PC-9 (cell line): Measurements from ENCODE around the gene FAHD1. TPM values are rescaled to one million over a fixed set of nuclear protein-coding genes. Genes with fewer than 3 reads are reported as not detected.

ENCODE experiments used
- BruUV-seq: library from RNA; stranded (reverse); fragments of 400-500 nt; replicated peaks from 2 replicates; lab custom pipeline; 2021; lab: Mats Ljungman, UMichigan
- CTCF ChIA-PET: fragments of 300-600 bp; sonication (Branson Sonifier 250); formaldehyde crosslinking; loops from one replicate; lab custom pipeline; 2022; ENCODE audit warnings: antibody characterized with exemption; lab: Charles Lee
- POLR2A ChIA-PET: fragments of 300-600 bp; sonication (Branson Sonifier 250); formaldehyde crosslinking; loops from one replicate; lab custom pipeline; 2022; ENCODE audit warnings: antibody characterized with exemption; ENCODE audit not compliant: unreplicated experiment; lab: Charles Lee
- DNase-seq, 2 experiments: peaks; one replicate each; pipeline versions ENCODE4 v3.0.0 to v3.0.0-alpha.2; 2015 to 2022; ENCODE audit warnings: mixed read lengths in 1 of 2
- H2AFZ ChIP-seq: fragments of 200-600 bp; sonication (generic); 2 replicates; pipeline ENCODE4 v1.8.1; 2017; ENCODE audit warnings: antibody characterized with exemption
- H3F3A ChIP-seq: fragments of 200-600 bp; sonication (generic); 2 replicates; pipeline ENCODE4 v1.8.1; 2017; ENCODE audit warnings: antibody characterized with exemption, mild to moderate bottlenecking, low read depth; ENCODE audit not compliant: insufficient read depth
- H3K27ac ChIP-seq: fragments of 200-600 bp; sonication (generic); 2 replicates; pipeline ENCODE4 v1.6.1; 2016; ENCODE audit warnings: mixed run types
- H3K27me3 ChIP-seq: fragments of 200-600 bp; sonication (generic); 2 replicates; pipeline ENCODE4 v1.6.1; 2016; ENCODE audit warnings: low read depth, mixed run types; ENCODE audit not compliant: insufficient read depth
- H3K36me3 ChIP-seq: fragments of 200-600 bp; sonication (generic); 2 replicates; pipeline ENCODE4 v1.6.1; 2016; ENCODE audit warnings: low read depth, mixed run types
- H3K4me1 ChIP-seq: fragments of 200-600 bp; sonication (generic); replicated peaks from 2 replicates; pipeline ENCODE4 v1.6.1; 2016; ENCODE audit warnings: mixed run types; ENCODE audit not compliant: insufficient read depth
- H3K4me2 ChIP-seq: fragments of 200-600 bp; sonication (generic); 2 replicates; pipeline ENCODE4 v1.6.1; 2017; ENCODE audit warnings: mixed run types
- H3K4me3 ChIP-seq: fragments of 200-600 bp; sonication (generic); 2 replicates; pipeline ENCODE4 v1.6.1; 2016; ENCODE audit warnings: mixed run types
- H3K79me2 ChIP-seq: fragments of 200-600 bp; sonication (generic); 2 replicates; pipeline ENCODE4 v1.6.1; 2017; ENCODE audit warnings: low read depth, mixed run types
- H3K9me2 ChIP-seq: fragments of 200-600 bp; sonication (generic); 2 replicates; pipeline ENCODE4 v1.8.1; 2017; ENCODE audit warnings: mild to moderate bottlenecking; ENCODE audit not compliant: insufficient read depth
- H3K9me3 ChIP-seq: fragments of 200-600 bp; sonication (generic); 2 replicates; pipeline ENCODE4 v1.8.1; 2016; ENCODE audit warnings: low read depth; ENCODE audit not compliant: insufficient read depth
- H4K20me1 ChIP-seq: fragments of 200-600 bp; sonication (generic); 2 replicates; pipeline ENCODE4 v1.8.1; 2017; ENCODE audit not compliant: insufficient read depth
- EZH2 ChIP-seq: fragments of 200-600 bp; sonication (generic); IDR thresholded peaks from 2 replicates; pipeline ENCODE4 v1.8.0; 2017; ENCODE audit warnings: antibody characterized with exemption, low read depth
- intact Hi-C: fragments of 100-400 bp; cut with micrococcal nuclease; formaldehyde crosslinking; loops from one replicate; pipeline ENCODE4 v1.10.0; 2022; ENCODE audit not compliant: unreplicated experiment
- total RNA-seq: library from RNA; stranded (reverse); gene quantifications from 2 replicates; pipeline ENCODE4 v1.2.3, GENCODE V29; 2021
- TF ChIP-seq, protein P1 (sequence below): fragments of 200-600 bp; sonication (generic); conservative IDR thresholded peaks from 2 replicates; pipeline ENCODE4 v1.6.1; 2017; ENCODE audit warnings: mixed run types, antibody characterized with exemption, mild to moderate bottlenecking, moderate library complexity

FAHD1 gene
- total RNA-seq, 1 experiment from 2014 or later: 26.8 TPM

DNA sequence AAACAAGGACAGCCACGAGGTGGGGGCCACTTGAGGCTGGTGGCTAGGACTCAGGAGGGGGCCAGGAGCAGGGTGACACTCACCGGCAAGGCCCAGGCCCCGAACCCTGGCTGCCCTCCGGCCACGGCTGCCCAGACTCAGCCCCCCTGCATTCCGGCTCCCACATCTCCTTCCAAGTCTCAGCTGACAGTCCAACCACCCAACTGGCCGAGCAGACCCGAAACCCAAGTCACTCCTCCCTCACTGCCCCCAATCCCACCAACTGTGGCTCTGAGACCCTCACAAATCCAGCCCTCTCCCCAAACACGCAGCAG lies 9.8 kb upstream of the FAHD1 start:
- no peaks in the 10 kb centered on the region for H3K9me2 ChIP-seq
- TF ChIP-seq EZH2: no peak
- TF ChIP-seq, protein P1, sequence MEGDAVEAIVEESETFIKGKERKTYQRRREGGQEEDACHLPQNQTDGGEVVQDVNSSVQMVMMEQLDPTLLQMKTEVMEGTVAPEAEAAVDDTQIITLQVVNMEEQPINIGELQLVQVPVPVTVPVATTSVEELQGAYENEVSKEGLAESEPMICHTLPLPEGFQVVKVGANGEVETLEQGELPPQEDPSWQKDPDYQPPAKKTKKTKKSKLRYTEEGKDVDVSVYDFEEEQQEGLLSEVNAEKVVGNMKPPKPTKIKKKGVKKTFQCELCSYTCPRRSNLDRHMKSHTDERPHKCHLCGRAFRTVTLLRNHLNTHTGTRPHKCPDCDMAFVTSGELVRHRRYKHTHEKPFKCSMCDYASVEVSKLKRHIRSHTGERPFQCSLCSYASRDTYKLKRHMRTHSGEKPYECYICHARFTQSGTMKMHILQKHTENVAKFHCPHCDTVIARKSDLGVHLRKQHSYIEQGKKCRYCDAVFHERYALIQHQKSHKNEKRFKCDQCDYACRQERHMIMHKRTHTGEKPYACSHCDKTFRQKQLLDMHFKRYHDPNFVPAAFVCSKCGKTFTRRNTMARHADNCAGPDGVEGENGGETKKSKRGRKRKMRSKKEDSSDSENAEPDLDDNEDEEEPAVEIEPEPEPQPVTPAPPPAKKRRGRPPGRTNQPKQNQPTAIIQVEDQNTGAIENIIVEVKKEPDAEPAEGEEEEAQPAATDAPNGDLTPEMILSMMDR: no peak
- H3K9me3 ChIP-seq: no peaks in the 10 kb centered on the region
- no peak overlapping the region for H2AFZ ChIP-seq
- H3K79me2 ChIP-seq: no peaks in the 10 kb centered on the region
- peaks cover 9% of the 10 kb centered on the region; the same call in 1 of the 2 replicates for H3F3A ChIP-seq
- no peak overlapping the region for H3K4me3 ChIP-seq
- DNase-seq: no peak
- 0 out of 2 replicates have a peak, but pooled peaks cover 6% of the 10 kb centered on the region for H3K36me3 ChIP-seq
- H3K27me3 ChIP-seq: no peaks in the 10 kb centered on the region
- CTCF ChIA-PET: no interaction called here
- intact Hi-C loops: no loop called here
- no peaks in the 10 kb centered on the region for H4K20me1 ChIP-seq
- H3K4me2 ChIP-seq: no peak overlapping the region
- BruUV-seq: no TSS peak
- POLR2A ChIA-PET: no interaction called here
- no peak overlapping the region for H3K27ac ChIP-seq
- no peaks in the 10 kb centered on the region for H3K4me1 ChIP-seq

DNA sequence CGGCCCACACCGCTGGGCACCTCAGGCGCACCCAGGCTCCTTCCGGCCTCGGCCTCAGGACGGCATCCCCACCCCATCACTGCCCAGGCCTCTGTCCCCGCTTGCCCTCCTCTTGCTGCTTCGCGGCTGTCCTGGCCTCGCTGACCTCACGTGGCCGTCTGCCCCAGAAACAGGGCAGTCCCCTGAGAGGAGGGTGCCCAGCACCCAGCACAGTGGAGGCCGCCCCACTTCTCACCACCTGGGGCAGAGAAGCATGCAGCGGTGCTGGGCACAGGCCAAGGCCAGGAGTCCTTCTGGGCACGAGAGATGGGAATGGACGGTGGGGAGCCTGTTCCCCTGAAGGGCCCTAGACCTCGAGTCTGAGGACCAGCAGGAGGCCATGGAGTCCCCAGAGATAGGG lies 9.3 kb upstream of the FAHD1 start:
- CTCF ChIA-PET: no interaction called here
- Histone ChIP-seq H3K27me3 (no peaks in the 10 kb centered on the region), H3K27ac (no peak overlapping the region), H3K36me3 (0 out of 2 replicates have a peak, but pooled peaks cover 6% of the 10 kb centered on the region), H4K20me1 (no peaks in the 10 kb centered on the region), H2AFZ (no peak overlapping the region), H3K9me3 (no peaks in the 10 kb centered on the region), H3K4me2 (no peak overlapping the region), H3K79me2 (no peaks in the 10 kb centered on the region), H3K4me3 (no peak overlapping the region), H3K9me2 (no peaks in the 10 kb centered on the region), H3F3A (peaks cover 9% of the 10 kb centered on the region; the same call in 1 of the 2 replicates), H3K4me1 (no peaks in the 10 kb centered on the region)
- intact Hi-C loops: no loop called here
- POLR2A ChIA-PET: no interaction called here
- no TSS peak for BruUV-seq
- TF ChIP-seq, protein P1: no peak
- TF ChIP-seq EZH2: no peak
- DNase-seq: no peak

DNA sequence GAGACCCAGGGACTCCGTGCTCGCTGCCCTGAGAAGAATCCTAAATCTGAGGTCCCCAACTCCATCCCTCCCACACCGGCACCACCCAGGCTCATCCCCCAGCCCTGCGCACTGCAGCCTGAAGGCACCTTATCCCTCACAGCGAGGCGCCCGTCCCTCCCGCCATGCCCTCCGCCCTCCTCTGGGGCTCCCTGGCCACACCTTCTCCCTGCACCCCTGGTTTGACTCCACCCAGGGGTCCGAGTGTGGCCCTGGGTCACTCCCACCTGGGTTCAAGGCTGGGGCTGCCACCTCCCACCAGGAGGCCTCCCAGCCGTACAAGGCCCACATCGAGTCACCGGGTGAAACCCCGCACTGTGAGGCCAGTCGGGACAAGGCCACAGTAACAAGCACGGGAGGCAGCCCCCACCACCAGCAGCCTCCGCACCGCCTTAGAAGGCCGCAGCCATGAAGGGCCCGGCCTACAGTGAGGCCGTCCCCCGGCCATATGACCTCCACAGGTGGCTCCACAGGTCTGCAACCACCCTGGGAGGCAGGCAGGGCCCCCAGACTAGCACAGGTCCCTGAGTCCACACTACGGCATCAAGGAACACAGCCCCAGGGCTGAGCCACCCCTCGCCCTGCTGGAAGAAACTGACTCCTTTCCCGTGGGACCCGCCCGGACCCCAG lies 8.7 kb upstream of the FAHD1 start:
- no peak overlapping the region for H3K27ac ChIP-seq
- H3K9me2 ChIP-seq: no peaks in the 10 kb centered on the region
- peaks cover 9% of the 10 kb centered on the region; the same call in 1 of the 2 replicates for H3F3A ChIP-seq
- H3K36me3 ChIP-seq: 0 out of 2 replicates have a peak, but pooled peaks cover 6% of the 10 kb centered on the region
- intact Hi-C loops: no loop called here
- no peaks in the 10 kb centered on the region for H3K79me2 ChIP-seq
- BruUV-seq: no TSS peak
- H4K20me1 ChIP-seq: no peaks in the 10 kb centered on the region
- no peak for DNase-seq
- H3K27me3 ChIP-seq: no peaks in the 10 kb centered on the region
- H3K4me3 ChIP-seq: no peak overlapping the region
- no peak overlapping the region for H2AFZ ChIP-seq
- CTCF ChIA-PET: no interaction called here
- no peak for TF ChIP-seq EZH2
- no peak overlapping the region for H3K4me2 ChIP-seq
- H3K4me1 ChIP-seq: no peaks in the 10 kb centered on the region
- POLR2A ChIA-PET: no interaction called here
- no peaks in the 10 kb centered on the region for H3K9me3 ChIP-seq
